ENCODE measurements around the gene SPACDR.

The SPACDR gene

GRCh38 chr7:100488333-100489095, 24.5 kb upstream of the SPACDR start:
- Histone ChIP-seq H3K9ac (no peak overlapping the region), H3K4me3 (no peak overlapping the region), H3K27ac (peak overlapping the region in 1 of 11 experiments; percentile 38; a peak in 1 of 22 replicates), H3K4me2 (0 out of 22 replicates have a peak overlapping the region, but pooled peaks of 1 of the 11 experiments have one; percentile 18), H3K9me3 (replicated peaks in 1 of 11) (no peaks in the 10 kb centered on the region), H3K36me3 (no peaks in the 10 kb centered on the region), H4K20me1 (peaks cover 0 to 7% (median 0%) of the 10 kb centered on the region in 11 experiments; a peak in 1 of 22 replicates), H3K27me3 (peaks cover 0 to 19% (median 9%) of the 10 kb centered on the region in 11 experiments; a peak in 13 of 22 replicates), H3K4me1 (peaks cover 16 to 61% (median 48%) of the 10 kb centered on the region in 10 experiments; a peak in 19 of 20 replicates)
- no peak for TF ChIP-seq Cebpa-rat (IDR thresholded peaks at IDR 0.05)

- Histone ChIP-seq H3K4me3 (no peak overlapping the region), H3K9ac (peak overlapping the region in 3 of 11 experiments; percentile 9 to 16 (median 16); a peak in 1 of 22 replicates), H3K4me2 (peak overlapping the region; percentile 29 to 72 (median 48); a peak in 21 of 22 replicates)
These were observed 22.8 kb upstream of the SPACDR start for GRCh38 chr7:100486753-100487446.

GRCh38 chr7:100486111-100486636, 22.1 kb upstream of the SPACDR start:
- H3K4me3 ChIP-seq, result no peak overlapping the region
- no peak for TF ChIP-seq Cebpa-rat (IDR thresholded peaks at IDR 0.05)
- H3K9ac ChIP-seq, result 0 out of 22 replicates have a peak overlapping the region, but pooled peaks of 2 of the 11 experiments have one; percentile 9 to 13
- H3K27ac ChIP-seq, result no peak overlapping the region
- peaks cover 0 to 7% (median 0%) of the 10 kb centered on the region in 11 experiments; a peak in 1 of 22 replicates for H4K20me1 ChIP-seq
- H3K27me3 ChIP-seq, result no peaks in the 10 kb centered on the region; a peak in 1 of 22 replicates
- no peaks in the 10 kb centered on the region for H3K9me3 ChIP-seq (replicated peaks in 1 of 11)
- peak overlapping the region in 7 of 11 experiments; percentile 1 to 72 (median 53); a peak in 10 of 22 replicates for H3K4me2 ChIP-seq
- H3K4me1 ChIP-seq, result peaks cover 25 to 72% (median 56%) of the 10 kb centered on the region in 10 experiments
- H3K36me3 ChIP-seq, result no peaks in the 10 kb centered on the region

More at GRCh38 chr7:100486753-100487446, 22.8 kb upstream of the SPACDR start:
- peak overlapping the region in 1 of 11 experiments; percentile 13; a peak in 1 of 22 replicates for H3K27ac ChIP-seq
- peaks cover 25 to 66% (median 51%) of the 10 kb centered on the region in 10 experiments for H3K4me1 ChIP-seq
- no peaks in the 10 kb centered on the region for H3K9me3 ChIP-seq (replicated peaks in 1 of 11)
- no peaks in the 10 kb centered on the region for H3K36me3 ChIP-seq
- peaks cover 0 to 3% (median 0%) of the 10 kb centered on the region in 11 experiments; a peak in 2 of 22 replicates for H3K27me3 ChIP-seq
- no peak for TF ChIP-seq Cebpa-rat (IDR thresholded peaks at IDR 0.05)
- peaks cover 0 to 7% (median 0%) of the 10 kb centered on the region in 11 experiments; a peak in 1 of 22 replicates for H4K20me1 ChIP-seq

GRCh38 chr7:100485471-100485876, 21.4 kb upstream of the SPACDR start:
- Histone ChIP-seq H3K4me2 (peak overlapping the region in 6 of 11 experiments; percentile 0 to 34 (median 19); a peak in 8 of 22 replicates), H3K4me1 (peaks cover 31 to 78% (median 62%) of the 10 kb centered on the region in 10 experiments), H3K4me3 (no peak overlapping the region), H3K9ac (no peak overlapping the region), H4K20me1 (peaks cover 0 to 7% (median 0%) of the 10 kb centered on the region in 11 experiments; a peak in 1 of 22 replicates), H3K9me3 (replicated peaks in 1 of 11) (no peaks in the 10 kb centered on the region), H3K27me3 (no peaks in the 10 kb centered on the region), H3K27ac (no peak overlapping the region), H3K36me3 (no peaks in the 10 kb centered on the region)
- TF ChIP-seq Cebpa-rat (IDR thresholded peaks at IDR 0.05), result no peak

- H3K4me3 ChIP-seq, result no peak overlapping the region
These were observed 20.6 kb upstream of the SPACDR start for GRCh38 chr7:100484673-100485045.

GRCh38 chr7:100483722-100484672, 19.9 kb upstream of the SPACDR start, which contains the start of gene NYAP1:
TSS of gene NYAP1 (plus strand) at chr7:100483927. CDS start at chr7:100485312, 1,385 bp downstream.
- Histone ChIP-seq H4K20me1 (0 out of 22 replicates have a peak, but pooled peaks cover 0 to 7% (median 0%) of the 10 kb centered on the region in 11 experiments), H3K4me1 (peaks cover 38 to 75% (median 61%) of the 10 kb centered on the region in 10 experiments), H3K4me2 (peak within 1 kb of the TSS; percentile 87 to 100 (median 95)), H3K9me3 (replicated peaks in 1 of 11) (no peaks in the 10 kb centered on the region), H3K27me3 (no peaks in the 10 kb centered on the region), H3K4me3 (peak within 1 kb of the TSS; percentile 57 to 76 (median 67)), H3K36me3 (no peaks in the 10 kb centered on the region), H3K27ac (peak within 1 kb of the TSS in 3 of 11 experiments; percentile 41 to 57 (median 48); a peak in 4 of 22 replicates), H3K9ac (peak within 1 kb of the TSS; percentile 62 to 78 (median 75); a peak in 21 of 22 replicates)
- TF ChIP-seq Cebpa-rat (IDR thresholded peaks at IDR 0.05), result no peak

More at GRCh38 chr7:100484673-100485045, 20.6 kb upstream of the SPACDR start:
- H3K4me2 ChIP-seq, result peak overlapping the region in 5 of 11 experiments; percentile 68 to 98 (median 94); a peak in 6 of 22 replicates
- H3K36me3 ChIP-seq, result no peaks in the 10 kb centered on the region
- no peaks in the 10 kb centered on the region for H3K9me3 ChIP-seq (replicated peaks in 1 of 11)
- no peak for TF ChIP-seq Cebpa-rat (IDR thresholded peaks at IDR 0.05)
- no peak overlapping the region; a peak in 1 of 22 replicates for H3K9ac ChIP-seq
- H3K27me3 ChIP-seq, result no peaks in the 10 kb centered on the region
- H3K4me1 ChIP-seq, result peaks cover 39 to 78% (median 64%) of the 10 kb centered on the region in 10 experiments
- H3K27ac ChIP-seq, result no peak overlapping the region
- 0 out of 22 replicates have a peak, but pooled peaks cover 0 to 7% (median 0%) of the 10 kb centered on the region in 11 experiments for H4K20me1 ChIP-seq

GRCh38 chr7:100483090-100483721, 19.1 kb upstream of the SPACDR start:
- H4K20me1 ChIP-seq, result peaks cover 0 to 7% (median 0%) of the 10 kb centered on the region in 11 experiments; a peak in 2 of 22 replicates
- H3K4me3 ChIP-seq, result peak overlapping the region; percentile 57 to 76 (median 67)
- no peak for TF ChIP-seq Cebpa-rat (IDR thresholded peaks at IDR 0.05)
- no peaks in the 10 kb centered on the region for H3K36me3 ChIP-seq
- peak overlapping the region; percentile 62 to 78 (median 75); a peak in 21 of 22 replicates for H3K9ac ChIP-seq
- H3K9me3 ChIP-seq (replicated peaks in 1 of 11), result no peaks in the 10 kb centered on the region
- H3K27me3 ChIP-seq, result no peaks in the 10 kb centered on the region
- peaks cover 38 to 75% (median 60%) of the 10 kb centered on the region in 10 experiments for H3K4me1 ChIP-seq
- peak overlapping the region in 3 of 11 experiments; percentile 41 to 57 (median 48); a peak in 4 of 22 replicates for H3K27ac ChIP-seq
- peak overlapping the region; percentile 87 to 100 (median 95) for H3K4me2 ChIP-seq
